BE2C (cell line): ENCODE data around the gene SBF2.
"Not testable (repeated sequence)": the region's sequence is repeated elsewhere in the genome, so short reads cannot be mapped to it uniquely, and the experiment has no call there.

Source experiments
- DNase-seq: peaks from one replicate; pipeline ENCODE4 v3.0.0-alpha.2; 2020
- H3K27me3 ChIP-seq: fragments of 250-450 bp; sonication (Bioruptor Pico); 2 replicates; pipeline ENCODE4 v1.5.1; 2020; ENCODE audit warnings: mild to moderate bottlenecking
- H3K36me3 ChIP-seq: fragments of 250-450 bp; sonication (Bioruptor Pico); 2 replicates; pipeline ENCODE4 v1.5.1; 2020; ENCODE audit warnings: mild to moderate bottlenecking
- H3K4me1 ChIP-seq: fragments of 250-450 bp; sonication (Bioruptor Pico); 2 replicates; pipeline ENCODE4 v1.5.1; 2020
- H3K4me3 ChIP-seq: 2 replicates; pipeline ENCODE4 v1.5.1; 2011; ENCODE audit warnings: low read depth, low read length
- H3K9me3 ChIP-seq: fragments of 250-450 bp; sonication (Bioruptor Pico); 2 replicates; pipeline ENCODE4 v1.5.1; 2020
- TF ChIP-seq, protein P1 (sequence below): IDR thresholded peaks from 2 replicates; pipeline ENCODE4 v1.5.1; 2012; ENCODE audit warnings: mild to moderate bottlenecking, low read depth, low read length

SBF2 gene

DNA sequence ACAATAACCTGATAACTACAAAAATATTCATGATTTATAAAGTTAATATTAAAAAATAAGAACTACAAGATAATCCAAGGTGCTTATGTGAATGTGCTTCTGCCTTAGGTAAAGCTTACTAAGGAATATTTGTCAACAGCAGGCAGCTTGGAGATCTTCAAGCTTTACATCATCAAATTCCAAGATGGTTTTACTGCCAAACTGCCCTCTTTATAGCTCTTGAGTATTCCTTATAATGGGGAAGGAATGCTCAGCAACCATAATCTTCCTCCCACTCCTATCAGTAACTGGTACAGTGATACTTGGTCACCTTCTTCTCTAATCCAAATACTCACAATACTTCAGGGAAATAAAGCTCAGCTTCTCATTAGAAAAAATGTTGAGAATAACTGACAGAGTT lies 30.1 kb downstream of the SBF2 start:
- no peaks in the 10 kb centered on the region for H3K4me1 ChIP-seq
- TF ChIP-seq, protein P1, sequence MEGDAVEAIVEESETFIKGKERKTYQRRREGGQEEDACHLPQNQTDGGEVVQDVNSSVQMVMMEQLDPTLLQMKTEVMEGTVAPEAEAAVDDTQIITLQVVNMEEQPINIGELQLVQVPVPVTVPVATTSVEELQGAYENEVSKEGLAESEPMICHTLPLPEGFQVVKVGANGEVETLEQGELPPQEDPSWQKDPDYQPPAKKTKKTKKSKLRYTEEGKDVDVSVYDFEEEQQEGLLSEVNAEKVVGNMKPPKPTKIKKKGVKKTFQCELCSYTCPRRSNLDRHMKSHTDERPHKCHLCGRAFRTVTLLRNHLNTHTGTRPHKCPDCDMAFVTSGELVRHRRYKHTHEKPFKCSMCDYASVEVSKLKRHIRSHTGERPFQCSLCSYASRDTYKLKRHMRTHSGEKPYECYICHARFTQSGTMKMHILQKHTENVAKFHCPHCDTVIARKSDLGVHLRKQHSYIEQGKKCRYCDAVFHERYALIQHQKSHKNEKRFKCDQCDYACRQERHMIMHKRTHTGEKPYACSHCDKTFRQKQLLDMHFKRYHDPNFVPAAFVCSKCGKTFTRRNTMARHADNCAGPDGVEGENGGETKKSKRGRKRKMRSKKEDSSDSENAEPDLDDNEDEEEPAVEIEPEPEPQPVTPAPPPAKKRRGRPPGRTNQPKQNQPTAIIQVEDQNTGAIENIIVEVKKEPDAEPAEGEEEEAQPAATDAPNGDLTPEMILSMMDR = no peak
- H3K4me3 ChIP-seq = no peak overlapping the region
- no peaks in the 10 kb centered on the region for H3K9me3 ChIP-seq
- no peaks in the 10 kb centered on the region for H3K27me3 ChIP-seq
- no peaks in the 10 kb centered on the region for H3K36me3 ChIP-seq
- DNase-seq = no peak

DNA sequence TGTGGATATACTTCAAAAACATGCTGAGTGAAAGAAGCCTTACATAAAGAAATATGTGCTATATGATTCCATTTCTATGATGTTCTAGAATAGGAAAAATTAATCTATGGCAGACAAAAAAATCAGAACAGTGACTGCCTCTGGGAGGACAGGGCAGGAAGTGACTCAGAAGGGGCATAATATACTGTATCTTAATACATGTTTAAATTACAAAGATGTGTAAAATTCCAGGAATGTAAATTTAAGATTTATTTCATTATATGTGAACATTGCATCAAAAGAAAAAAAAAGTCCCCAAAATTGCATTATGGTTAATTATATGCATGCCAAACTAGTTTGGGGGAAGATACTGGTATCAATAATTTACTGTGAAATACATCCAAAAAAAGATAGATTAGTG lies 32.2 kb downstream of the SBF2 start:
- Histone ChIP-seq H3K4me1 (no peaks in the 10 kb centered on the region), H3K9me3 (no peaks in the 10 kb centered on the region), H3K36me3 (no peaks in the 10 kb centered on the region), H3K27me3 (no peaks in the 10 kb centered on the region), H3K4me3 (no peak overlapping the region)
- DNase-seq = no peak
- TF ChIP-seq, protein P1 = no peak

GRCh38 chr11:10257478-10257877 lies 36.5 kb downstream of the SBF2 start:
- no peaks in the 10 kb centered on the region for H3K36me3 ChIP-seq
- TF ChIP-seq, protein P1 = no peak
- no peaks in the 10 kb centered on the region for H3K4me1 ChIP-seq
- H3K9me3 ChIP-seq = no peaks in the 10 kb centered on the region
- DNase-seq = no peak
- H3K27me3 ChIP-seq = no peaks in the 10 kb centered on the region
- no peak overlapping the region for H3K4me3 ChIP-seq

DNA sequence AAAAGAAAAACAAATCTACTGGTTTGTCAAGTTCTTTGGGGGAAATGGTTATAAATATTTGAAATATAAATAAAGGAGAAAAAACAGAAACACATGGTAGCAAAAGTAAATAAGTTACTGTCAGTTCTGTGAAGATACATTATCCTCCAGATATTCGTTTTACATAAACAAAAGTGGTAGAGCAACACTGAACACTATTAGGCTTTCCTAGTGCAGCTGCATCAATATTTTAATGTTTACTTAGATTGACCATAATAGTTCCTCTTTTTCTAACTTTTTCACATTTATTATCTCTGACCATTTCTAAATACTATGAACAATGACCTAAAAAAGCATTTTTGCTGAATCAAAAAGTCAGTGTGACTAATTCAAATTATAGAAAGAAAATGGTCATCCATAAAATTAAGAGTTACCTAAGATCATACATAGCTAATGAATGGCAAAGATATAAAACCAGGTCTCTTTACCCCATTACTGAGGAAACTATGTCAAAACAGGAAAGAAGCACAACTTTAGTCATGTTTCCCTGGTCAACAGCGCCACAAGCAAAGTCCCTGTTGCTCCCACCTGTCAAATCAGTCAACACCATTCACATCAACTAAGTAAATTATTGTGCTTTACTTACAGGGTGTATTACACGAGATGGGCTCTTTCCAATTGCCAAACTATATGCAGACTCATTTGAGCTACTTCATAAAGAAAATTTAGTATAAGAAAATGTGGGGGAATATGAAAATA lies 38.5 kb downstream of the SBF2 start:
- no peaks in the 10 kb centered on the region for H3K36me3 ChIP-seq
- TF ChIP-seq, protein P1 = no peak
- no peaks in the 10 kb centered on the region for H3K4me1 ChIP-seq

GRCh38 chr11:10249448-10250131 lies 44.4 kb downstream of the SBF2 start:
- H3K9me3 ChIP-seq, H3K36me3 ChIP-seq, H3K27me3 ChIP-seq, H3K4me1 ChIP-seq, DNase-seq, H3K4me3 ChIP-seq: not testable (repeated sequence)

More for the DNA sequence above, 38.5 kb downstream of the SBF2 start:
- DNase-seq = no peak
- Histone ChIP-seq H3K27me3 (no peaks in the 10 kb centered on the region), H3K4me3 (no peak overlapping the region), H3K9me3 (no peaks in the 10 kb centered on the region)

DNA sequence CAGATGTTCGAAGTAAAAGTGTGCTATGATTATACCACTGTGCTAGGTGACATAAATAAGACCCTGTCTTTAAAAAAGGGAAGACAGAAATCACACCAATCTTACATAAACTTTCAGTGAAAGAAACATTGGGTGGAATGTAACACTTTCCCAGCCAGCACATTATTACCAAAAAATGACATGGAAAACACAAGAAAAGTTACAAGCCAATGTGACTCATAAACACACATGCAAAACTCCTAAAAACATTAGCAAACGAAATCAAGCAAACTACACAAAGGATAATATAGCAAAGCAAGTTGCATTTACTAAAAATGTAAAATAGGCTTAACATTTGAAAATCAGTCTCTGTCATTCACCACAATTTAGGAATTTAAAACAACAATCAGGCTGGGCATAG lies 47.0 kb downstream of the SBF2 start:
- TF ChIP-seq, protein P1 = no peak
- no peak for DNase-seq
- H3K27me3 ChIP-seq = no peaks in the 10 kb centered on the region
- H3K4me1 ChIP-seq = no peaks in the 10 kb centered on the region
- no peak overlapping the region for H3K4me3 ChIP-seq
- H3K36me3 ChIP-seq = no peaks in the 10 kb centered on the region
- H3K9me3 ChIP-seq = no peaks in the 10 kb centered on the region
